ENCODE results near the gene NRG3. TPM values are rescaled to one million over a fixed set of nuclear protein-coding genes. Genes with fewer than 3 reads are reported as not detected.

The NRG3 gene
- total RNA-seq, 1 experiment from 2014 or later: 0.08 TPM

DNA sequence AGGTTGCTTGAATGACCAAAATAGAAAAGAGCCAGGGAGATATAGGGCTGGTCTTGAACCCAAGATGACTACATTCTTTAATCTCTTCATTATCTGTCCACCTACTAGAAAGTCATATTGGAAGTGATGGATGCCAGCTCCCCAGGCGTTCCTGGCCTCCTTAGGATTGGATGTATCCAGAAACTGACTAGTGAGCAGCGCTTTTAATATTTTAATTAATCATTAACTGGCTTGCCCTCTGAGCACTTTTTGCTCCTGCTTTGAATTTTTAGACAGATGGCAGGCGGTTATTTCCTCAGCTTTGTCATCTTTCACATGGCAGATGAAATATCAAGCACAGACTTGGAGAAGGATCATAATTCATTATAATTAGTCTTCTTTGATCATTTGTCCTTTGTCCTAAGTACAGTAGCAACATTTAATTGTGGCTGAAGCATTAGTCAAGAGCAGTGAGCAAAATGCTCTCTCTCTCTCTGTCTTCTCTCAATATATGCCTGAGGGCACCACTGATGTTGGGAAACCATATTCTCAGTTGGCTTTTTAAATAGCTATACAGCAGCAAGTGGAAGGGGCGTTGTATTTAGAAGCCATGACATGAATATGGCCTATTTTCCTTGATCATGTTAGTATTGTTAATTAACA is 588.0 kb downstream of the NRG3 start:
- no peaks in the 10 kb centered on the region for H3K27me3 ChIP-seq (ENCODE audit: control insufficient read depth, insufficient read depth, low read length)
- H3K4me3 ChIP-seq (ENCODE audit: low read depth in 2 of 2, low read length in 2 of 2): no peak overlapping the region
- no TSS peak for BruUV-seq (replicated peaks)
- CTCF ChIA-PET: no interaction called here
- no peaks in the 10 kb centered on the region for H3K4me1 ChIP-seq (ENCODE audit: control insufficient read depth, insufficient read depth, low read length)
- in situ Hi-C loops (cut with HindIII; ENCODE audit: low pct_unique_long_range_greater_than_20kb, low sequenced_read_pairs) (no loop called here), intact Hi-C loops (cut with micrococcal nuclease; ENCODE audit: unreplicated experiment) (no loop called here)
- H3K9me3 ChIP-seq (ENCODE audit: control insufficient read depth, insufficient read depth, low read depth, low read length): no peaks in the 10 kb centered on the region
- ATAC-seq: no peak
- TF ChIP-seq SIN3A (IDR thresholded peaks at IDR 0.05; ENCODE audit: borderline replicate concordance, insufficient read depth, low read depth, low read length): no peak
- TF ChIP-seq, protein P1, sequence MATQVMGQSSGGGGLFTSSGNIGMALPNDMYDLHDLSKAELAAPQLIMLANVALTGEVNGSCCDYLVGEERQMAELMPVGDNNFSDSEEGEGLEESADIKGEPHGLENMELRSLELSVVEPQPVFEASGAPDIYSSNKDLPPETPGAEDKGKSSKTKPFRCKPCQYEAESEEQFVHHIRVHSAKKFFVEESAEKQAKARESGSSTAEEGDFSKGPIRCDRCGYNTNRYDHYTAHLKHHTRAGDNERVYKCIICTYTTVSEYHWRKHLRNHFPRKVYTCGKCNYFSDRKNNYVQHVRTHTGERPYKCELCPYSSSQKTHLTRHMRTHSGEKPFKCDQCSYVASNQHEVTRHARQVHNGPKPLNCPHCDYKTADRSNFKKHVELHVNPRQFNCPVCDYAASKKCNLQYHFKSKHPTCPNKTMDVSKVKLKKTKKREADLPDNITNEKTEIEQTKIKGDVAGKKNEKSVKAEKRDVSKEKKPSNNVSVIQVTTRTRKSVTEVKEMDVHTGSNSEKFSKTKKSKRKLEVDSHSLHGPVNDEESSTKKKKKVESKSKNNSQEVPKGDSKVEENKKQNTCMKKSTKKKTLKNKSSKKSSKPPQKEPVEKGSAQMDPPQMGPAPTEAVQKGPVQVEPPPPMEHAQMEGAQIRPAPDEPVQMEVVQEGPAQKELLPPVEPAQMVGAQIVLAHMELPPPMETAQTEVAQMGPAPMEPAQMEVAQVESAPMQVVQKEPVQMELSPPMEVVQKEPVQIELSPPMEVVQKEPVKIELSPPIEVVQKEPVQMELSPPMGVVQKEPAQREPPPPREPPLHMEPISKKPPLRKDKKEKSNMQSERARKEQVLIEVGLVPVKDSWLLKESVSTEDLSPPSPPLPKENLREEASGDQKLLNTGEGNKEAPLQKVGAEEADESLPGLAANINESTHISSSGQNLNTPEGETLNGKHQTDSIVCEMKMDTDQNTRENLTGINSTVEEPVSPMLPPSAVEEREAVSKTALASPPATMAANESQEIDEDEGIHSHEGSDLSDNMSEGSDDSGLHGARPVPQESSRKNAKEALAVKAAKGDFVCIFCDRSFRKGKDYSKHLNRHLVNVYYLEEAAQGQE (IDR thresholded peaks at IDR 0.05; ENCODE audit: insufficient read depth in 1 of 2, low read depth in 2 of 2, low read length in 1 of 2): no peak
- TF ChIP-seq, protein P2, sequence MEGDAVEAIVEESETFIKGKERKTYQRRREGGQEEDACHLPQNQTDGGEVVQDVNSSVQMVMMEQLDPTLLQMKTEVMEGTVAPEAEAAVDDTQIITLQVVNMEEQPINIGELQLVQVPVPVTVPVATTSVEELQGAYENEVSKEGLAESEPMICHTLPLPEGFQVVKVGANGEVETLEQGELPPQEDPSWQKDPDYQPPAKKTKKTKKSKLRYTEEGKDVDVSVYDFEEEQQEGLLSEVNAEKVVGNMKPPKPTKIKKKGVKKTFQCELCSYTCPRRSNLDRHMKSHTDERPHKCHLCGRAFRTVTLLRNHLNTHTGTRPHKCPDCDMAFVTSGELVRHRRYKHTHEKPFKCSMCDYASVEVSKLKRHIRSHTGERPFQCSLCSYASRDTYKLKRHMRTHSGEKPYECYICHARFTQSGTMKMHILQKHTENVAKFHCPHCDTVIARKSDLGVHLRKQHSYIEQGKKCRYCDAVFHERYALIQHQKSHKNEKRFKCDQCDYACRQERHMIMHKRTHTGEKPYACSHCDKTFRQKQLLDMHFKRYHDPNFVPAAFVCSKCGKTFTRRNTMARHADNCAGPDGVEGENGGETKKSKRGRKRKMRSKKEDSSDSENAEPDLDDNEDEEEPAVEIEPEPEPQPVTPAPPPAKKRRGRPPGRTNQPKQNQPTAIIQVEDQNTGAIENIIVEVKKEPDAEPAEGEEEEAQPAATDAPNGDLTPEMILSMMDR (IDR thresholded peaks at IDR 0.05): no peak
- TF ChIP-seq POLR2AphosphoS5 (IDR thresholded peaks at IDR 0.05; ENCODE audit: low read depth, low read length): no peak
- no peak for TF ChIP-seq TCF7L2 (IDR thresholded peaks at IDR 0.05; ENCODE audit: low read depth, low read length)
- POLR2A ChIA-PET: no interaction called here
- no peak for DNase-seq (ENCODE audit: low read depth, low spot score)
- no peaks in the 10 kb centered on the region for H3K36me3 ChIP-seq (ENCODE audit: control insufficient read depth, insufficient read depth, low read length)
- H3K27ac ChIP-seq (ENCODE audit: low read length): no peak overlapping the region

DNA sequence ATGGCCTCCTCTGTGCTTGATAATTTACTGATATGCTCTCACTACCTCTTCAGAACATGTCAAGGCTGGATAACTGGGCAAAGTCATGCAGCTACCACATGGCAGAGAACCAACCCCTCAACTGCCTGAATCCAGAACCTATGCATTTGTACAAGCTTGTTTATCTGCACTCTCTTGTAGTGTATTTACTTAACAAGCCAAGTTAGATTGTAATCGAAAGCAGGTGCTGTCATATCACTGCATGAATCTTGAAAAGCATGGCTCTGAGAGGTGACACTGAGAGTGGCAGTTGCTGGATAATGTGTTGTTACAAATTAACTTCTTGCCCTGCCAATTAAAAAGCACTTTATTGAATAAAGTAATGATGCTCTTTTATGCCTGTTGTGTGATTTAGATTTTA is 588.6 kb downstream of the NRG3 start:
- Histone ChIP-seq H3K9me3 (ENCODE audit: control insufficient read depth, insufficient read depth, low read depth, low read length) (no peaks in the 10 kb centered on the region), H3K4me1 (ENCODE audit: control insufficient read depth, insufficient read depth, low read length) (no peaks in the 10 kb centered on the region), H3K27me3 (ENCODE audit: control insufficient read depth, insufficient read depth, low read length) (no peaks in the 10 kb centered on the region), H3K27ac (ENCODE audit: low read length) (no peak overlapping the region), H3K36me3 (ENCODE audit: control insufficient read depth, insufficient read depth, low read length) (no peaks in the 10 kb centered on the region), H3K4me3 (ENCODE audit: low read depth in 2 of 2, low read length in 2 of 2) (no peak overlapping the region)
- TF ChIP-seq, protein P2 (IDR thresholded peaks at IDR 0.05): no peak
- TF ChIP-seq, protein P1 (IDR thresholded peaks at IDR 0.05; ENCODE audit: insufficient read depth in 1 of 2, low read depth in 2 of 2, low read length in 1 of 2): no peak
- no peak for TF ChIP-seq SIN3A (IDR thresholded peaks at IDR 0.05; ENCODE audit: borderline replicate concordance, insufficient read depth, low read depth, low read length)
- TF ChIP-seq TCF7L2 (IDR thresholded peaks at IDR 0.05; ENCODE audit: low read depth, low read length): no peak
- no peak for TF ChIP-seq POLR2AphosphoS5 (IDR thresholded peaks at IDR 0.05; ENCODE audit: low read depth, low read length)
- in situ Hi-C loops (cut with HindIII; ENCODE audit: low pct_unique_long_range_greater_than_20kb, low sequenced_read_pairs): no loop called here
- BruUV-seq (replicated peaks): no TSS peak
- intact Hi-C loops (cut with micrococcal nuclease; ENCODE audit: unreplicated experiment): no loop called here
- ATAC-seq: no peak
- POLR2A ChIA-PET: no interaction called here
- DNase-seq (ENCODE audit: low read depth, low spot score): no peak
- CTCF ChIA-PET: no interaction called here

Measured in Panc1 (cell line).